Activated gamma-delta T cell (primary cell): ENCODE results near the gene SNRPB2.

Source experiments
- DNase-seq: peaks from one replicate; lab custom pipeline; 2025; lab: John Stamatoyannopoulos, UW

The SNRPB2 gene

DNA sequence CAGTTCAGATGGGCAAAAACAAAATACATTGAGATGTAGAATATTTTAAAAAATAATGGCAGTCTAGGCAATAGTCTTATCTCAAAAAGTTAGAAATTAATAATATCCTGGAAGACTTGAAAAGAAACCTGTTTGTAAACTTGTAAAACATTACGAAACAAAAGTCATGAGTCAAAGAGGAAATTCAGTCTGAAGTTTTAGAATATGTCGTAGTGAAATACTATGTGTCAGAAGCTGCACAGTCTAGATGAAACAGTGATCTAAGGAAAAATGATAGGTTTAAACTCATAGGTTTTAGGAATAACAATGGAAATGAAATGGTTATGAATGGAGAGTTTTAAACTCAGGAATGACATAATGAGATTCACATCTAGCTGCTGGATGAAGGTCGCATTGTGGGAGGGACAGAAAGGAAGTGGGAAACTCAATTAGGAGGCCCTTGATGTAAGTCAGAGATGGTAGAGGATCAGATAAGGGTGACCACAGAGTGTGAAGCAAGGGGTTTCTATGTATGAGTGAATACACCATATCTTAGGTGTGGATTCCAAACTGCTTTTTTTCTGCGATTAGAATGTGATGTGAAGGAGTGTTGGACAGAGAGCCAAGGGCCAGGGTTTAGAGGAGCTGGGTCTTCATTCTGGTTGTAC lies 2.8 kb downstream of the SNRPB2 start:
- DNase-seq, result no peak

GRCh38 chr20:16740365-16741072 lies 10.7 kb downstream of the SNRPB2 start:
- no peak for DNase-seq

DNA sequence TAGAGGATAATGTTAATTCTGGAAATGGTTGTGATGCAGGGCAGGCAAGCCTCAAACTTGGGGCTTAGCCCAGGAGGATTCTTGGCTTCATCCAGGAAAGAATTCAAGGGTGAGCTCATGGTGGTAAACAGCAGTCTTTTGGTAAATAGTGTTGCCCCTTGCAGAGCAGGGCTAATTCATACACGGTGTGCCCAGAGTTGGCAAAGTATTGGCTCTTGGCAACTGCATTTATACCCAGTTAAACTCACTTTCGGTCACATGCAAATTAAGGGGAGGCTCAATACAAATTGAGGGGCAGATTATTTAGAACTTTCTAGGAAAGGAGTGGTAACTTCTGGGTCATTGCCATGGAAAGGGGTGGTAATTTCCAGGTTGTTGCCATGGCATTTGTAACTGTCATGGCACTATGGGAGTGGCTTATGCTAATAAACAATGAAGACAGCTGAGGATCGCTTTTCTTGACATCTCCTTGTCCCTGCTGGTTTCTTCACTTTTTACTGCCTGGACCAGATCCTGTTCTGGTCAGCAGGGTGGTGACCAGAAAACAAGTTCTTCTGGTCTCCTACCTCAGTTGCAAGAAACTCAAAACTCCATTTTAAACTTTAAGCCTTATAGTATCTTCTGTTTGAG lies 14.5 kb downstream of the SNRPB2 start:
- DNase-seq, result no peak

DNA sequence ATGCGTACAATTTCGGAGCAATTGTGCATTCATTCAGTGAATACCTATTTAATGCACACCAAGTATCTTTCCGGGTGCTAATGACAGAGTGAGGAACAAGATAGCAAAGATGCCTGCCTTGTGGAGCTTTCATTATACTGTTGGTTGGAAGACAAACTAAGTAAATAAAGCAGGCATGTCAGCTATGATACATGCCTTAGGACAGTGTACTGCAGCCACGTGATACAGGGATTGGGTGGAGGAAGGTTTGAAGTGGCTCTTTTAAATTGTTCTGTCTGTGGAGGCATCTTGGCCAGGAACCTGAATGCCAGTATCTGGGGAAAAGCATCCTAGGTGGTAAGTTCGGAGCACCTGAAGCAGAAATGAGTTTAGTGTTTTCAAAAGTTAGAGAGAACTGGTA lies 15.4 kb downstream of the SNRPB2 start:
- DNase-seq, result no peak

DNA sequence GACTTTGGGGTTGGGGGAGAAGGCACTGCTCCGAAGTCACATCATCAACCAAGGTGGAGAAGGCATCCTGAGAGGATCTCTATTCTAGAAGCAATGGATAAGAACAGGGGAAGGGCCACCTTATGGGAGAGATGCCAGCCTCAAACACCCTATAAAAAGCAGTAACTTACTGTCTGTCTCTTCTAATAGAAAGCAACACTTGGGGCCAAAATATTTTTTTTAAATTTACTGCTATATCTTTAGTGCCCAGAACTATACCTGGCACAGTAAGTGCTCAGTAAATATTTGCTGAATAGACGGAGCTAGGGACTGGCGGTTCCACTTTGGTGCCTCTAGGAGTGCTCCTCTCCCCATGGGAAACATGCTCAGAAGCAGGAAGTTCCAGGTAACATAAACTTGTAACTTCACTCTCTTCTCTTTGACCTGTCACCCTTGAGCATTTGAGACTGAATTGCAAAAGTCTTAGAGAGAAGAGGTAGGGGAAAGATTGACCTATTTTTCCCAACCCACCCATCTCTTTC lies 17.5 kb downstream of the SNRPB2 start:
- DNase-seq, result no peak

DNA sequence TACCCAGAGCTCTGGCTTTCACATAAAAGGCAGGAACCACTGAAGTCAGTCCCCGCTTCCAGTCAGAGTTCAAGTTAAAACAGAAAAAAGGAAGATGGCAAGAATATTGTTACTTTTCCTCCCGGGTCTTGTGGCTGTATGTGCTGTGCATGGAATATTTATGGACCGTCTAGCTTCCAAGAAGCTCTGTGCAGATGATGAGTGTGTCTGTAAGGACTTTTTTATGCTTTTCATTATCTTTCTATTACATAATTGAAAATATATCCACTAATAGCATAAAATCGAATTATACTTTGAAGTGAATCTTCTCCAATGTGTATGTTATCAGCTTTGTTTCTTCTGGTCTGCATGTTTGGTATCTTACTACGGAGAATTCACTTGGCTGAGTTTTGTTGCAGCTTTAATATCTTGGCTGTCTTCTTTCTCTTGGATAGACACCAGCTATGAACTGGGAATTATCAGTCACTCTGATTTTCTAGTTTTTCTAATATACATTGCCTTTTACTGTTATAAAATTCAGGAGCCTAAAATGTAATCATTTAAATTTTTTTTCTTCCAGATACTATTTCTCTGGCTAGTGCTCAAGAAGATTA lies 18.6 kb downstream of the SNRPB2 start, which contains the start of gene OTOR:
OTOR (plus strand) TSS at position 51 of the 593 bp plus-strand sequence; CDS start at position 95, 44 bp downstream.
- no peak for DNase-seq

DNA sequence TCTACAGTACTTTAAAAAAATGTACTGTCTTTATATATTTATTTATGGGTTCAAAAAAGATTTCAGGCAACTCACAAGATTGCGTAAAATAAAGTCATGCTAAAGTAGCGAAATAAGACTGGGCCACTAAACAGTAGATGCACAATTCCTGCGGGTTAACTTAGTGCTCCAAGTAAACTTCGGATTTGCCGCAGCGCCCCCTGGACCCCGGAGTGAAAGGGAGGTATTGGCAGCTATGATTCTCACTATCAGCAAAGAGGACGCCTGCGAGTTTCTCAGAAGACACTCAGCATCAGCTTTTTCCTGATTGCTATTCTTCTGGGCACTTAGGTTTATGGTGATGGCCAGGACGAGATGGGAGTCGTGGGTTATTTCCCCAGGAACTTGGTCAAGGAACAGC lies 19.7 kb downstream of the SNRPB2 start:
- no peak for DNase-seq

- no peak for DNase-seq
These were observed 22.3 kb downstream of the SNRPB2 start for GRCh38 chr20:16752082-16752481.

- no peak for DNase-seq
These were observed 23.1 kb downstream of the SNRPB2 start for GRCh38 chr20:16752901-16753300.

DNA sequence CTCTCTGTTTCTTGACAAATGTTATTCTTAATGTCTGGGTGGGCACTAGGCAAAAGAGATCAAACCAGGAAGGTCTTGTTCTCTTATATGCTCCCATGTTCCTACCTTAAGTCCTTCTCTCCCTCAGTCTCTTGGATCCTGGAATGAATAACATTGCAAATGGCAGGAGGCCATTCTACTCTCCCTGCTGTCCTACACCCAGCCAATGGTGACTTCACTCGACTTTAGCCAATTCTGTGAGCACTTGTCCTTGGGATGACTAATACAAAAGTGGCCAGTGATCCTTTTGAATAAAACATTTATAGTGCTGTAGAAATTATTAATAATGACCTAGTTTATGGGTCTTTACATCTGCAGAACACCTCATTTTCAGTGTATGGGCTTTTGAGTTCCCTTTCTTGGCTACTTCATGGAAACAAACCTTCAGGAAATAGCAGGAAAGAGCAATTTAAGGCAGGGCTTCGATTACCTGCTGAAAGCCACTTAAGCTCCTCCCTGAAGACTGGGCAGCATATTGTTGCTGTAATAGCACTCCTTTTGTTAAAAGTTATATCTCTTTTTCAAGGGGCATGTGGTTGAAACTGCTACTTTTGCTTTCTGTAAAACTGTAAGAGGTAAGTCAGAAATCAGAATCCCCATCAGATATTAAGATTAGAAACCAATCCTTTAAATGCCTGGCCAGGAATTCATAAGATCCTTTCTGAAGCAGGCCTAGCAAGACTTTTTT lies 28.8 kb downstream of the SNRPB2 start:
- no peak for DNase-seq

DNA sequence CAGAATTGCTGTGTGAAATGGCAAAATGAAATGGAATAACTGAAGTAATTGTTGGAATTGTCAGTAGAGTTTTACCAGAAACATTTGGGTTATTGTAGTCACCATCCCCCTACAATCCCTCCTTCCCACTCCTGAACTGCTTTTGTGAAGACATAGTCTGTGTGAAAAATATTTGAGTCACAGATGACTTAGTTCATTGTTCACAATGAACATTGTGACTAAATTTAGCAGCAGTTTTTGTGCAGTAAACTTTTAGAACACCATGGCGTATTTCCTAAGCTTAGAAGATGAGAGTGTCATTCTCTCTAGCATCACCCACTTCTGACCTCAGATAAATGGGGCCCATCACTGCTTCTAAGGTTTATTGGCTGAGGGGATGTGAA lies 29.3 kb downstream of the SNRPB2 start:
- no peak for DNase-seq

DNA sequence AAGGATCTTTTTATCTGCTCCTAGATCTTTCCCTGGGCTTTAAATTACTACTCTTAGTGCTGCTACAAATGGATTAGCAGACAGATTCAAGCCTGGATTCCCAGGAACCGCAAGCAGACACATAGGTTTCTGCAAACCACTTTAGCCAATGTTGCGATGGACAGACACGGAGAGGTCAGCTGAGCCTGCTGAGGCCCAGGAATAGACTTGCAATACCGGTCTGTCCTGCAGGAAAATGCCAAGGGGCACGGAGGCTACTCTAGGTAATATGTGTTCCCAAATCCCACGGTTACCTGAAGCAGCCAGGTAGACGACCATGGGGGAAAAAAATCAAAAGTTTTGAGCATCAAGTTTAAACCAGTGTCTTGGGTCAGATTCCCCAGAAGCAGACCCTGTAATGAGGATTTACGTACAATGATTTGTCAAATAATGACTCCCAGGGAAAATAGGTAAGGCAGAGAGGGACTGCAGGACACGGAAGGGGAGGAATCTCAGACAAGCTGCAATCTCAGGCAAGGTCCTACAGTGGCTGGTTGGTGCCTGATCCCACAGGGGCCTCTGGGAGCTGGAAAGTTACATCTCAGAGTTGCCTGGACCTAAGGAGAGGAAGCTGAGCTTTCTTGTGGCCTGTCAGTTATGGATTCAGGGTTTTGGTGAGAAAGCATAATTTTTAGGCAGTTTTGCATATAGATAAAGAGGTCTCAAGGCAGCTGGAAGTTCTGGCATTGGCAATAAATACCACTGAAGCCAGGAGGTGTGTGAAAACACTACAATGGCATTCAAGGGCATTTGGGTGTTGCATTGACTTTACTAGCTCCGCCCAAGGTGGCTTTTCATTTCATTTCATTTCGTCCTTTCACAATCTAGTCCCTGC lies 30.8 kb downstream of the SNRPB2 start:
- no peak for DNase-seq

DNA sequence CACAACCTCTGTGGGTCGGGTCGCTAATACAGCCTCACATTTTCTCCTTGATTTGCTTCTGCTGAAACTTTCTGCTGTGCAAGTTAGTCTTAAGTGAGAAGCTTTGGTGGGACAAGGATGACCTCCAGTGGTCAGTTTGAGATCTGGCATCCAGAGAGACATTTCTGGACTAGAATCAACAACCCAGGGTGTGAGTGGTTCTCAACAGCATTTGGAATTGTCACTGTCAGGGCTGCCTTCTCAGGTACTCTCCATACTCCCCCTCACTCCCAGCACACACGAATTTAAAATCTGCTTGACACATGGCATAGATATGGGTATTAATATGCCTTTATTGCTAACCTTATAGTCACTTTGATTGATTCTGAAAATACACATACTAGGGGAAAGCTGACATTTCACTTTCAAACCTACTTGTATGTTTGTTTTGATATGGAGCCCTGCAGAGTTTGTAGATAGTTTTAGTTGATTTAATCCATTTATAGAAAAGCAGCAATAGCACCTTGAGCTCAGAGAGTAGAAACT lies 31.5 kb downstream of the SNRPB2 start:
- DNase-seq, result no peak

DNA sequence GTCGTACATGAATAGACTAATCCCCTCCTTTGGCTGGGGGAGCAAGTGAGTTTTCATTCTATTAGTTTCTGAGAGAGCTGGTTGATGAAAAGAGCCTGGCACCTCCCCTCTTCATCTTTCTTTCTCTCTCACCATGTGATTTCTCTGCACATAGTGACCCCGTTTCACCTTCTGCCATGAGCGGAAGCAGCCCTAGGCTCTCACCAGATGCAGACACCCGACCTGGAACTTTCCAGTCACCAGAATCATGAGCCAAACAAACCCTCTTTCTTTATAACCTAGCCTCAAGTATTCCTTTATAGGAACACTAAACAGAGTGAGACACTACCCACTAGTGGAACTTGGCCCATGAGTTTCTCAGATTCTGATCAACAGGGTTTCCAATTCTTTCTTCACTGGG lies 34.7 kb downstream of the SNRPB2 start:
- DNase-seq, result no peak

DNA sequence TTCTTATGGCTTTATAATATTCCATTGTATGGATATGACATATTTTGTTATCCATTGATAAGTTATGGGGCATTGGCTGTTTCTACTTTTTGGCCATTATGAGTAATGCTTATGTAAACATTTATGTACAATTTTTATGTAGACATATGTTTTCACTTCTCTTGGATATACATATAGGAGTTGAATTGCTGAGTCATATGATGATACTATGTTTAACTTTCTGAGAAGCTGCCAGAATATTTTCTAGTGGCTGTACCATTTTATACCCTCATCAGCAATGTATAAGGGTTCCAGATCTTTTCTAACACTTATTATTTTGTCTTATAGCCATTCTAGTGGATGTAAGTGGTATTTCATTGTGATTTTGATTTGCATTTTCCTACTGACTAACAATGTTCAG lies 41.4 kb downstream of the SNRPB2 start:
- no peak for DNase-seq

GRCh38 chr20:16775961-16776360 lies 46.1 kb downstream of the SNRPB2 start:
- no peak for DNase-seq

- DNase-seq, result no peak
These were observed 47.3 kb downstream of the SNRPB2 start for GRCh38 chr20:16777126-16777525.

DNA sequence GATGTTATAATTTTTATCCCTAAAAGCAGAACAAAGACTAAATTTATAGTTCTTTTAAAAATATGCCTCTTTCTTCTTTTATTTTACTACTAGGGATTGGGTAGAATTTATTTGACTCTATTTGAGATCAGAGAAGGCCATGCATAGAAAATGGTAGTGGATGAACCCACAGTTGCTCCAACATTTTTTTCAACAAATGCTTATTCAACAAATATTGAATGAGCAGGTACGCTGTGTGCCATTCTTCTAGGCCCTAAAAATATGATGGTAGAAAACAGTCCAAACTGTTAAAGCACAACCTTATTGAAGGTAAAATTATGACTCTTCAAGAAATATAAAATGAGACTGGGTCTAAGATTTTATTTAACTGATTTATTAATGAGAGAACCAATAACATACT lies 48.3 kb downstream of the SNRPB2 start:
- no peak for DNase-seq

DNA sequence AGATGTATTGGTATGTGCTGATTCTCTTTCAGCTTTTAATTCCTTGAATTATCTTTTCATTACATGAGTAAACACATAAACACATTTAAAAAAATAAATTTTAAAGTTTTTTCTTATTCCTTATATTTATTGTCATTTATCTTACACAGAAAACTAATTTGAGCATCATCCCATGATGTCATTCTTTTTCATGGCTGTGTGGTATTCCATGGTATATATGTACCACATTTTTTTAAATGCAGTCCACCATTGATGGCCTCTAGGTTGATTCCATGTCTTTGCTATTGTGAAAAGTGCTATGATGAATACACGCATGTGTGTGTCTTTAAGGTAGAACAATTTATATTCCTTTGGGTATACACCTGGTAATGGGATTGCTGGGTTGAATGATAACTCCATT lies 51.7 kb downstream of the SNRPB2 start:
- no peak for DNase-seq

GRCh38 chr20:16785226-16785625 lies 55.4 kb downstream of the SNRPB2 start:
- no peak for DNase-seq
